Keratinocyte (primary cell): Measurements from ENCODE around the gene KLC1. TPM values are rescaled to one million over a fixed set of nuclear protein-coding genes. Genes with fewer than 3 reads are reported as not detected.

Experiments
- DNase-seq: peaks from one replicate; pipeline ENCODE4 v3.0.0-alpha.2; 2011; ENCODE audit warnings: low read depth, missing footprints, low spot score
- FAIRE-seq: peaks from 2 replicates; lab custom pipeline; 2011; peaks lifted over from hg19 to GRCh38; lab: Jason Lieb, UNC
- H2AFZ ChIP-seq: 2 replicates; pipeline ENCODE4 v1.6.0; 2012; ENCODE audit warnings: low read length, control low read depth, inconsistent platforms; ENCODE audit not compliant: control insufficient read depth
- H3K27ac ChIP-seq: 2 replicates; pipeline ENCODE4 v1.5.1; 2011; ENCODE audit warnings: low read length; ENCODE audit not compliant: control insufficient read depth, insufficient read depth
- H3K27me3 ChIP-seq: 3 replicates; pipeline ENCODE4 v1.6.0; 2011; ENCODE audit warnings: low read length; ENCODE audit not compliant: control insufficient read depth, insufficient read depth; ENCODE audit errors: extremely low read depth
- H3K36me3 ChIP-seq, 2 experiments: 2 replicates in 1 of 2; 3 replicates in 1 of 2; pipeline ENCODE4 v1.5.1; 2011; ENCODE audit warnings: low read length in 2 of 2, mild to moderate bottlenecking in 1 of 2; ENCODE audit not compliant: control insufficient read depth in 2 of 2, insufficient read depth in 2 of 2; ENCODE audit errors: extremely low read depth in 1 of 2
- H3K4me1 ChIP-seq: 3 replicates; pipeline ENCODE4 v1.5.1; 2011; ENCODE audit warnings: low read length; ENCODE audit not compliant: control insufficient read depth, insufficient read depth; ENCODE audit errors: extremely low read depth
- H3K4me2 ChIP-seq: 3 replicates; pipeline ENCODE4 v1.6.0; 2011; ENCODE audit warnings: low read depth, low read length; ENCODE audit not compliant: control insufficient read depth, insufficient read depth; ENCODE audit errors: extremely low read depth
- H3K4me3 ChIP-seq, 3 experiments: fragments of 200-600 bp in 1 of 3; sonication (generic) in 1 of 3; 2 replicates in 2 of 3; 3 replicates in 1 of 3; pipeline ENCODE4 v1.5.1; 2011 to 2016; ENCODE audit warnings: low read length in 3 of 3, mild to moderate bottlenecking in 3 of 3, control low read depth in 2 of 3, inconsistent platforms in 1 of 3, low read depth in 1 of 3, mixed read lengths in 1 of 3, mixed run types in 1 of 3, moderate library complexity in 1 of 3; ENCODE audit not compliant: control insufficient read depth in 2 of 3, insufficient read depth in 2 of 3; ENCODE audit errors: extremely low read depth in 1 of 3
- H3K79me2 ChIP-seq: 2 replicates; pipeline ENCODE4 v1.6.0; 2012; ENCODE audit warnings: low read length; ENCODE audit not compliant: control insufficient read depth, insufficient read depth
- H3K9ac ChIP-seq: 3 replicates; pipeline ENCODE4 v1.6.0; 2011; ENCODE audit warnings: low read length; ENCODE audit not compliant: control insufficient read depth, insufficient read depth; ENCODE audit errors: extremely low read depth
- H3K9me1 ChIP-seq: 3 replicates; pipeline ENCODE4 v1.6.0; 2011; ENCODE audit warnings: low read length; ENCODE audit not compliant: control insufficient read depth, insufficient read depth; ENCODE audit errors: extremely low read depth
- H3K9me3 ChIP-seq: 2 replicates; pipeline ENCODE4 v1.5.1; 2012; ENCODE audit warnings: low read depth, low read length; ENCODE audit not compliant: control insufficient read depth
- H4K20me1 ChIP-seq: 3 replicates; pipeline ENCODE4 v1.6.0; 2011; ENCODE audit warnings: low read length; ENCODE audit not compliant: control insufficient read depth, insufficient read depth; ENCODE audit errors: extremely low read depth
- CTCF ChIP-seq, 3 experiments: IDR thresholded peaks in 1 of 3; conservative IDR thresholded peaks in 1 of 3; optimal IDR thresholded peaks in 1 of 3; 2 replicates in 2 of 3; 3 replicates in 1 of 3; pipeline versions ENCODE3 to v1.5.1; 2011; ENCODE audit warnings: low read length in 3 of 3, mild to moderate bottlenecking in 3 of 3, moderate library complexity in 2 of 3, control low read depth in 1 of 3, inconsistent platforms in 1 of 3; ENCODE audit not compliant: insufficient read depth in 2 of 3; ENCODE audit errors: extremely low read depth in 1 of 3
- EZH2 ChIP-seq: IDR thresholded peaks from one replicate; pipeline ENCODE4 v1.6.1; 2012; ENCODE audit warnings: inconsistent platforms, mild to moderate bottlenecking, low read length, moderate library complexity
- dilution Hi-C: fragments of 300-500 bp; cut with MboI; formaldehyde crosslinking; loops from one replicate; pipeline ENCODE4 v1.7.0; 2020; ENCODE audit warnings: low sequenced_read_pairs; ENCODE audit not compliant: extremely low pct_ligation_motif_present
- polyA plus RNA-seq, 5 experiments: library from polyadenylated mRNA; depleted of rRNA in 3 of 5; stranded (reverse) in 3 of 5; stranded (forward) in 1 of 5; unstranded in 1 of 5; fragments of >200 nt; gene quantifications; 1 replicate in 1 of 5; 2 replicates in 3 of 5; 3 replicates in 1 of 5; pipeline versions ENCODE4 v1.2.1 to v1.2.3, GENCODE V29; 2011 to 2012; ENCODE audit warnings: missing spikeins in 2 of 5, low read depth in 1 of 5, low replicate concordance in 1 of 5

The KLC1 gene
- polyA plus RNA-seq, 1 donor (not counting 4 experiments of a cell fraction or from before 2014, with no cell fraction given) = 130 TPM

- Histone ChIP-seq H3K4me3 (no peak overlapping the region), H3K9me1 (no peaks in the 10 kb centered on the region), H2AFZ (no peak overlapping the region), H3K27me3 (no peaks in the 10 kb centered on the region), H4K20me1 (no peaks in the 10 kb centered on the region), H3K27ac (no peak overlapping the region), H3K79me2 (no peaks in the 10 kb centered on the region), H3K36me3 (peaks cover 22 to 32% of the 10 kb centered on the region in 2 experiments), H3K4me1 (no peaks in the 10 kb centered on the region), H3K4me2 (no peak overlapping the region), H3K9ac (no peak overlapping the region), H3K9me3 (no peaks in the 10 kb centered on the region)
- dilution Hi-C loops = no loop called here
- no peak for TF ChIP-seq EZH2
- TF ChIP-seq CTCF (optimal IDR thresholded peaks at IDR 0.05 in 1 of 3, IDR thresholded peaks at IDR 0.05 in 1 of 3, conservative IDR thresholded peaks at IDR 0.05 in 1 of 3; ENCODE audit: extremely low read depth in 1 of 3, insufficient read depth in 2 of 3, low read length in 3 of 3) = no peak
- FAIRE-seq = no peak
- no peak for DNase-seq
Measured at GRCh38 chr14:103742499-103743255, 113.7 kb downstream of the KLC1 start.

DNA sequence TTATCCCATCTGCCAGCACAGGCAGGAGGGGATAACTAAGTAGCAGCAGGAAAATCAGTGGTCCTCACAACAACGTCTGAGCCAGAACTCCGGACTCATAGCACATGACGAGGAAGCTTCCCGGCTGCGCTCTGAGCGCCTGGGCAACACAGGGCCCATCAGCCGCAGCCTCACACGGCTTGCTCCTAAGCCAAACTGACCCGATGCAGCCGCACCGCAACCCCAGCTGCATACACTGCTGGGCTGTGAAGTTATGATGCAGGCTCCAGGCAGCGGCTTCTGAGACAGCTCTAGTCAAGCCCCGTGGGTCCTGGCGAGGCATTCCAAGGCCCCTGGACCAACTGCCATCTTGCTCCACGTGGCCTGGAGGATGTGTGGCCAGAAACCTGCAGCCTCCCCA is 114.7 kb downstream of the KLC1 start:
- Histone ChIP-seq H2AFZ (no peak overlapping the region), H3K4me2 (no peak overlapping the region), H3K4me1 (no peaks in the 10 kb centered on the region), H3K9ac (no peak overlapping the region), H3K27me3 (no peaks in the 10 kb centered on the region), H3K9me1 (no peaks in the 10 kb centered on the region), H3K36me3 (peaks cover 20 to 36% of the 10 kb centered on the region in 2 experiments), H3K9me3 (no peaks in the 10 kb centered on the region), H3K4me3 (no peak overlapping the region), H3K27ac (no peak overlapping the region), H4K20me1 (no peaks in the 10 kb centered on the region), H3K79me2 (no peaks in the 10 kb centered on the region)
- FAIRE-seq (no peak), DNase-seq (no peak)
- dilution Hi-C loops = no loop called here
- TF ChIP-seq EZH2 (no peak), CTCF (optimal IDR thresholded peaks at IDR 0.05 in 1 of 3, IDR thresholded peaks at IDR 0.05 in 1 of 3, conservative IDR thresholded peaks at IDR 0.05 in 1 of 3; ENCODE audit: extremely low read depth in 1 of 3, insufficient read depth in 2 of 3, low read length in 3 of 3) (no peak)
